Aorta (tissue), 5 donors: ENCODE results near the gene FAM13A. TPM values are rescaled to one million over a fixed set of nuclear protein-coding genes. Genes with fewer than 3 reads are reported as not detected.
"Not testable (repeated sequence)": the region's sequence is repeated elsewhere in the genome, so short reads cannot be mapped to it uniquely, and the experiment has no call there.

Experiments
- ATAC-seq: fragments of 200-7000 bp; cut with Tn5 transposase; one replicate; pipeline ENCODE4 v1.9.1; 2022; ENCODE audit warnings: moderate library complexity; ENCODE audit not compliant: low FRiP score
- DNase-seq, 2 donors: peaks; one replicate each; pipeline ENCODE4 v3.0.0-alpha.2; 2020
- H3K27ac ChIP-seq, 2 donors: one replicate each; pipeline ENCODE4 v1.5.1; 2013; ENCODE audit warnings: low read length in 2 of 2, mild to moderate bottlenecking in 2 of 2, moderate library complexity in 2 of 2, control low read depth in 1 of 2, inconsistent platforms in 1 of 2, low read depth in 1 of 2
- H3K27me3 ChIP-seq, 2 donors: one replicate each; pipeline ENCODE4 v1.6.1; 2013; ENCODE audit warnings: control low read depth in 1 of 2, low read length in 1 of 2, mild to moderate bottlenecking in 1 of 2, moderate library complexity in 1 of 2; ENCODE audit not compliant: insufficient read depth in 2 of 2, control insufficient read depth in 1 of 2
- H3K36me3 ChIP-seq, 2 donors: one replicate each; pipeline ENCODE4 v1.6.1; 2013; ENCODE audit warnings: control low read depth in 1 of 2, low read length in 1 of 2, mild to moderate bottlenecking in 1 of 2; ENCODE audit not compliant: insufficient read depth in 2 of 2, control insufficient read depth in 1 of 2
- H3K4me1 ChIP-seq, 2 donors: one replicate each; pipeline ENCODE4 v1.6.1; 2013; ENCODE audit warnings: low read length in 2 of 2, control low read depth in 1 of 2, mild to moderate bottlenecking in 1 of 2, moderate library complexity in 1 of 2; ENCODE audit not compliant: insufficient read depth in 2 of 2, control insufficient read depth in 1 of 2
- H3K4me3 ChIP-seq, 2 donors: one replicate each; pipeline ENCODE4 v1.5.1; 2013; ENCODE audit warnings: low read length in 2 of 2, control low read depth in 1 of 2, mild to moderate bottlenecking in 1 of 2
- H3K9me3 ChIP-seq: one replicate; pipeline ENCODE4 v1.6.1; 2013; ENCODE audit warnings: mild to moderate bottlenecking, low read length; ENCODE audit not compliant: control insufficient read depth
- WGBS, 2 donors: extraction: QIAGEN DNeasy Blood & Tissue Kit; methylation state at CpG; one replicate each; pipeline ENCODE4 v1.1.7; 2013; 5-methylcytosine and 5-hydroxymethylcytosine counted together
- intact Hi-C, 2 donors: fragments of 100-400 bp; cut with DNase I; formaldehyde crosslinking; loops; one replicate each; pipeline versions ENCODE4 v1.14.2 to v1.15.0; 2022
- polyA plus RNA-seq, 2 donors: library from polyadenylated mRNA; stranded (reverse); fragments of 200-250 nt; gene quantifications; one replicate each; pipeline ENCODE4 v1.2.3, GENCODE V29; 2013
- total RNA-seq, 2 donors: library from RNA; stranded (reverse); fragmentation: NEBNext Ultra II Directional; extraction: Animal tissue kit (Norgen Biotek cat#: 25700); gene quantifications; one replicate each; pipeline ENCODE4 v1.2.1, GENCODE V29; 2021
- donor health status: healthy with polysubstance abuse.
- donor health status: Bipolar disorder and iron deficiency.
- donor health status: DM: no; HTN: no; CAD: no.
- donor health status: DM: no; HTN: no; CAD: no.
- donor health status: DM: yes; HTN: yes; CAD: no.

The FAM13A gene
- total and polyA plus RNA-seq, 4 donors, result 9.0 to 60.3 (median 23.5) TPM

GRCh38 chr4:88933414-88934160 is 123.4 kb downstream of the FAM13A start:
- no peaks in the 10 kb centered on the region for H3K9me3 ChIP-seq
- no peak overlapping the region for H3K27ac ChIP-seq
- intact Hi-C loops, result no loop called here
- 53 to 59% methylated on average over 3 of the region's 3 CpGs for WGBS, 2 donors
- H3K4me1 ChIP-seq, result no peaks in the 10 kb centered on the region
- ATAC-seq (no peak), DNase-seq (no peak)
- H3K27me3 ChIP-seq, result no peaks in the 10 kb centered on the region
- H3K4me3 ChIP-seq, result no peak overlapping the region
- H3K36me3 ChIP-seq, result peaks cover 0 to 2% of the 10 kb centered on the region in 2 donors

- intact Hi-C loops, result no loop called here
- ATAC-seq (no peak), DNase-seq (no peak)
- Histone ChIP-seq H3K9me3 (no peaks in the 10 kb centered on the region), H3K4me1 (no peaks in the 10 kb centered on the region), H3K27ac (no peak overlapping the region), H3K36me3 (no peaks in the 10 kb centered on the region), H3K4me3 (no peak overlapping the region), H3K27me3 (no peaks in the 10 kb centered on the region)
- 77 to 83% methylated on average over 1 of the region's 1 CpG for WGBS, 2 donors
Measured at GRCh38 chr4:88928852-88929251, 128.1 kb downstream of the FAM13A start.

GRCh38 chr4:88927420-88927819 is 129.6 kb downstream of the FAM13A start:
- Histone ChIP-seq H3K4me3 (no peak overlapping the region), H3K27ac (no peak overlapping the region), H3K9me3 (no peaks in the 10 kb centered on the region), H3K36me3 (no peaks in the 10 kb centered on the region), H3K27me3 (no peaks in the 10 kb centered on the region), H3K4me1 (no peaks in the 10 kb centered on the region)
- intact Hi-C loops, result no loop called here
- no peak for DNase-seq
- no peak for ATAC-seq

- Histone ChIP-seq H3K36me3 (no peaks in the 10 kb centered on the region), H3K9me3 (no peaks in the 10 kb centered on the region), H3K4me3 (no peak overlapping the region), H3K4me1 (no peaks in the 10 kb centered on the region), H3K27ac (no peak overlapping the region), H3K27me3 (no peaks in the 10 kb centered on the region)
- ATAC-seq (no peak), DNase-seq (no peak)
- intact Hi-C loops, result no loop called here
Measured at GRCh38 chr4:88919056-88919455, 137.9 kb downstream of the FAM13A start.

GRCh38 chr4:88913181-88913580 is 143.8 kb downstream of the FAM13A start:
- H3K4me3 ChIP-seq, intact Hi-C loops, H3K27me3 ChIP-seq, DNase-seq, H3K27ac ChIP-seq, H3K36me3 ChIP-seq, ATAC-seq, H3K4me1 ChIP-seq, H3K9me3 ChIP-seq: not testable (repeated sequence)

GRCh38 chr4:88911246-88912212 is 145.5 kb downstream of the FAM13A start:
- Histone ChIP-seq H3K27ac (no peak overlapping the region), H3K4me3 (no peak overlapping the region), H3K27me3 (no peaks in the 10 kb centered on the region), H3K36me3 (no peaks in the 10 kb centered on the region), H3K9me3 (no peaks in the 10 kb centered on the region), H3K4me1 (no peaks in the 10 kb centered on the region)
- intact Hi-C loops, result no loop called here
- WGBS, 2 donors, result 86 to 91% methylated on average over 5 of the region's 5 CpGs
- DNase-seq (no peak), ATAC-seq (no peak)

- Histone ChIP-seq H3K36me3 (no peaks in the 10 kb centered on the region), H3K9me3 (no peaks in the 10 kb centered on the region), H3K4me1 (no peaks in the 10 kb centered on the region), H3K4me3 (no peak overlapping the region), H3K27me3 (no peaks in the 10 kb centered on the region), H3K27ac (no peak overlapping the region)
- DNase-seq (no peak), ATAC-seq (no peak)
- intact Hi-C loops, result no loop called here
- WGBS, 2 donors, result 75 to 96% methylated on average over 2 of the region's 2 CpGs
Measured at GRCh38 chr4:88910101-88910500, 146.9 kb downstream of the FAM13A start.

GRCh38 chr4:88908521-88908920 is 148.5 kb downstream of the FAM13A start:
- Histone ChIP-seq H3K36me3 (no peaks in the 10 kb centered on the region), H3K4me3 (no peak overlapping the region), H3K4me1 (no peaks in the 10 kb centered on the region), H3K27me3 (no peaks in the 10 kb centered on the region), H3K27ac (no peak overlapping the region), H3K9me3 (no peaks in the 10 kb centered on the region)
- no peak for ATAC-seq
- intact Hi-C loops, result no loop called here
- no peak for DNase-seq
- WGBS, 2 donors, result 63 to 71% methylated on average over 3 of the region's 3 CpGs

GRCh38 chr4:88908003-88908402 is 149.0 kb downstream of the FAM13A start:
- intact Hi-C loops, result no loop called here

More at GRCh38 chr4:88908003-88908402, 149.0 kb downstream of the FAM13A start:
- H3K4me3 ChIP-seq, result no peak overlapping the region
- no peaks in the 10 kb centered on the region for H3K27me3 ChIP-seq
- DNase-seq, result no peak
- no peaks in the 10 kb centered on the region for H3K4me1 ChIP-seq
- no peak for ATAC-seq
- H3K9me3 ChIP-seq, result no peaks in the 10 kb centered on the region
- no peaks in the 10 kb centered on the region for H3K36me3 ChIP-seq
- no peak overlapping the region for H3K27ac ChIP-seq
- 97 to 99% methylated on average over 1 of the region's 1 CpG for WGBS, 2 donors
